Measurements from ENCODE around the gene HBE1. TPM values are rescaled to one million over a fixed set of nuclear protein-coding genes. Genes with fewer than 3 reads are reported as not detected.

Gene HBE1
- total RNA-seq, 1 experiment from 2014 or later: not detected

DNA sequence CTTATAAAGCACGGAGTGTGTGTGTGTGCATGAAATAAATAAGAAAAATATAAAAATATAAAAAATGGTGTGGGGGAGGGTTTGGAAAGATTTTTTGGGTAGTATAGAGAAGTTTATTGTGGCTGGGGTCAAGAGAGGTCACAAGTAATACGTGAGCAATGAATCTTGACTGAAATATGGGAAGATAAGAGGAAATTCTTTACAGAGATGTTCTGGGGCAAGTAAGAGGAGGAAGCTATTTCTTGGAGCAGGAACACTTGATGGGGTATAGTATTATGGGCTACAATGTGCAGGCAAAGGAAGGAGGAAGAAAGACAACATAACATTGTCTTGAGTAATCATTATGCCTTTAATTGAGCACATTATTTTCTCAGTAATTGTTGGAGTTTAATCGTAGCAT lies 37.6 kb downstream of the HBE1 start:
- H2BK5ac ChIP-seq (ENCODE audit: insufficient read length, low read length): no peak overlapping the region
- no peak overlapping the region for H2AFZ ChIP-seq (ENCODE audit: low read length)
- H3K4ac ChIP-seq (ENCODE audit: low read depth, low read length): no peak overlapping the region
- H2AK5ac ChIP-seq (ENCODE audit: insufficient read length, low read length): no peak overlapping the region
- H3K27ac ChIP-seq (ENCODE audit: insufficient read length, low read depth, low read length): no peak overlapping the region
- H2BK12ac ChIP-seq (ENCODE audit: insufficient read length, low read depth, low read length): no peak overlapping the region
- TF ChIP-seq, protein P1, sequence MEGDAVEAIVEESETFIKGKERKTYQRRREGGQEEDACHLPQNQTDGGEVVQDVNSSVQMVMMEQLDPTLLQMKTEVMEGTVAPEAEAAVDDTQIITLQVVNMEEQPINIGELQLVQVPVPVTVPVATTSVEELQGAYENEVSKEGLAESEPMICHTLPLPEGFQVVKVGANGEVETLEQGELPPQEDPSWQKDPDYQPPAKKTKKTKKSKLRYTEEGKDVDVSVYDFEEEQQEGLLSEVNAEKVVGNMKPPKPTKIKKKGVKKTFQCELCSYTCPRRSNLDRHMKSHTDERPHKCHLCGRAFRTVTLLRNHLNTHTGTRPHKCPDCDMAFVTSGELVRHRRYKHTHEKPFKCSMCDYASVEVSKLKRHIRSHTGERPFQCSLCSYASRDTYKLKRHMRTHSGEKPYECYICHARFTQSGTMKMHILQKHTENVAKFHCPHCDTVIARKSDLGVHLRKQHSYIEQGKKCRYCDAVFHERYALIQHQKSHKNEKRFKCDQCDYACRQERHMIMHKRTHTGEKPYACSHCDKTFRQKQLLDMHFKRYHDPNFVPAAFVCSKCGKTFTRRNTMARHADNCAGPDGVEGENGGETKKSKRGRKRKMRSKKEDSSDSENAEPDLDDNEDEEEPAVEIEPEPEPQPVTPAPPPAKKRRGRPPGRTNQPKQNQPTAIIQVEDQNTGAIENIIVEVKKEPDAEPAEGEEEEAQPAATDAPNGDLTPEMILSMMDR (conservative IDR thresholded peaks at IDR 0.05): no peak
- Mint-ChIP-seq H3K27me3 (ENCODE audit: low read depth) (peaks cover 6% of the 10 kb centered on the region), H3K36me3 (ENCODE audit: insufficient read depth in 1 of 3, low read depth in 3 of 3) (no peaks in the 10 kb centered on the region), H3K9me3 (no peaks in the 10 kb centered on the region), H3K4me3 (no peak overlapping the region), H3K4me1 (no peaks in the 10 kb centered on the region), H3K27ac (no peak overlapping the region; a peak in 1 of 7 replicates)
- no peaks in the 10 kb centered on the region for H3K79me1 ChIP-seq (ENCODE audit: insufficient read depth, low read depth, low read length, poor library complexity, severe bottlenecking)
- H2BK120ac ChIP-seq (ENCODE audit: low read depth, low read length, poor library complexity, severe bottlenecking): no peak overlapping the region
- H4K20me1 ChIP-seq (ENCODE audit: control insufficient read depth, insufficient read depth, insufficient read length): no peaks in the 10 kb centered on the region
- no peak overlapping the region for H4K91ac ChIP-seq (ENCODE audit: insufficient read length, low read depth, low read length)
- H2BK15ac ChIP-seq (ENCODE audit: low read depth, low read length): no peak overlapping the region
- 100% methylated on average over 1 of the region's 3 CpGs for WGBS (ENCODE audit: extremely low coverage, insufficient read length, low lambda C conversion rate)
- H3K56ac ChIP-seq (ENCODE audit: insufficient read length, low read depth, low read length): no peak overlapping the region
- no peak overlapping the region for H4K5ac ChIP-seq (ENCODE audit: insufficient read length, low read depth, low read length)
- no peak overlapping the region for H4K8ac ChIP-seq (replicated peaks; ENCODE audit: insufficient read length, low read depth, low read length)
- H2BK20ac ChIP-seq (ENCODE audit: low read depth, low read length, poor library complexity, severe bottlenecking): no peak overlapping the region
- H3K9me3 ChIP-seq (ENCODE audit: control insufficient read depth, low read depth, low read length): no peaks in the 10 kb centered on the region
- DNase-seq: no peak
- no peaks in the 10 kb centered on the region for H3K4me1 ChIP-seq (ENCODE audit: insufficient read depth, low read length)
- H3T11ph ChIP-seq (ENCODE audit: low read length): no peak overlapping the region
- no peaks in the 10 kb centered on the region for H3K23me2 ChIP-seq (ENCODE audit: insufficient read length, low read depth, low read length, poor library complexity, severe bottlenecking)
- no peak overlapping the region for H3K18ac ChIP-seq (ENCODE audit: insufficient read length, low read depth, low read length)
- no peak overlapping the region for H3K14ac ChIP-seq (ENCODE audit: insufficient read depth, low read length)
- H3K23ac ChIP-seq (ENCODE audit: insufficient read length, low read depth, low read length): no peak overlapping the region
- H3K9ac ChIP-seq (ENCODE audit: extremely low read depth, insufficient read length, low read length): no peak overlapping the region
- no peaks in the 10 kb centered on the region for H3K79me2 ChIP-seq (ENCODE audit: insufficient read depth, low read length)
- H3K27me3 ChIP-seq (ENCODE audit: insufficient read depth, low read length): no peaks in the 10 kb centered on the region
- no peak overlapping the region for H3K4me2 ChIP-seq (ENCODE audit: insufficient read depth, insufficient read length, low read length)

All from H9 (cell line).